Lung (tissue), 12 donors: Measurements from ENCODE around the gene FAM3B. TPM values are rescaled to one million over a fixed set of nuclear protein-coding genes. Genes with fewer than 3 reads are reported as not detected.

Experiments
- ATAC-seq: fragments of 200-7000 bp; cut with Tn5 transposase; one replicate; pipeline ENCODE4 v1.9.1; 2020; ENCODE audit warnings: moderate number of reproducible peaks; ENCODE audit not compliant: insufficient read depth, low FRiP score
- DNase-seq, 3 donors: peaks; one replicate each; pipeline ENCODE4 v3.0.0-alpha.2; 2013 to 2017
- H3K27ac ChIP-seq, 2 donors: one replicate each; pipeline ENCODE4 v1.5.1; 2013; ENCODE audit warnings: mild to moderate bottlenecking in 2 of 2, moderate library complexity in 2 of 2, control low read depth in 1 of 2, inconsistent platforms in 1 of 2, low read depth in 1 of 2, low read length in 1 of 2
- H3K27me3 ChIP-seq, 3 donors: one replicate each; pipeline ENCODE4 v1.5.1; 2013; ENCODE audit warnings: low read length in 2 of 3; ENCODE audit not compliant: control insufficient read depth in 3 of 3, insufficient read depth in 3 of 3
- H3K36me3 ChIP-seq, 4 donors: one replicate each; pipeline ENCODE4 v1.5.1; 2013; ENCODE audit warnings: low read length in 4 of 4, mild to moderate bottlenecking in 1 of 4, moderate library complexity in 1 of 4; ENCODE audit not compliant: control insufficient read depth in 4 of 4, insufficient read depth in 4 of 4
- H3K4me1 ChIP-seq, 5 donors: one replicate each; pipeline ENCODE4 v1.5.1; 2013; ENCODE audit warnings: low read length in 5 of 5, mild to moderate bottlenecking in 2 of 5, moderate library complexity in 1 of 5; ENCODE audit not compliant: control insufficient read depth in 5 of 5, insufficient read depth in 5 of 5
- H3K4me3 ChIP-seq: one replicate; pipeline ENCODE4 v1.5.1; 2013; ENCODE audit warnings: mild to moderate bottlenecking, control low read depth, moderate library complexity
- H3K9ac ChIP-seq, 2 donors: one replicate each; pipeline ENCODE4 v1.5.1; 2013; ENCODE audit warnings: low read length in 2 of 2, control low read depth in 1 of 2; ENCODE audit not compliant: insufficient read depth in 1 of 2
- H3K9me3 ChIP-seq, 4 donors: one replicate each; pipeline ENCODE4 v1.5.1; 2013; ENCODE audit warnings: low read length in 3 of 4, mild to moderate bottlenecking in 1 of 4, moderate library complexity in 1 of 4; ENCODE audit not compliant: control insufficient read depth in 4 of 4, insufficient read depth in 3 of 4
- WGBS, 2 donors: extraction: QIAGEN DNeasy Blood & Tissue Kit; methylation state at CpG; one replicate each; pipeline ENCODE4 v1.1.7; 2013; 5-methylcytosine and 5-hydroxymethylcytosine counted together
- polyA plus RNA-seq, 2 donors: library from polyadenylated mRNA; stranded (reverse); fragments of 200-250 nt; gene quantifications; one replicate each; pipeline ENCODE4 v1.2.1, GENCODE V29; 2013
- total RNA-seq, 2 donors: library from RNA; depleted of rRNA in 1 of 2; stranded (reverse); fragments of >200 nt in 1 of 2; gene quantifications; one replicate each; pipeline ENCODE4 v1.2.1, GENCODE V29; 2014 to 2021
- TF ChIP-seq, protein P1 (sequence below): IDR thresholded peaks from 2 replicates; pipeline ENCODE4 v1.5.1; 2012; ENCODE audit warnings: mild to moderate bottlenecking; ENCODE audit errors: control extremely low read depth, extremely low read depth
- donor health status: control.
- donor health status: control.
- donor health status: Bipolar disorder and iron deficiency.
- donor health status: healthy.
- donor health status: DM: yes; HTN: yes; CAD: no.

FAM3B gene
- total and polyA plus RNA-seq, 4 donors, result 4.5 to 18.1 (median 9.0) TPM

DNA sequence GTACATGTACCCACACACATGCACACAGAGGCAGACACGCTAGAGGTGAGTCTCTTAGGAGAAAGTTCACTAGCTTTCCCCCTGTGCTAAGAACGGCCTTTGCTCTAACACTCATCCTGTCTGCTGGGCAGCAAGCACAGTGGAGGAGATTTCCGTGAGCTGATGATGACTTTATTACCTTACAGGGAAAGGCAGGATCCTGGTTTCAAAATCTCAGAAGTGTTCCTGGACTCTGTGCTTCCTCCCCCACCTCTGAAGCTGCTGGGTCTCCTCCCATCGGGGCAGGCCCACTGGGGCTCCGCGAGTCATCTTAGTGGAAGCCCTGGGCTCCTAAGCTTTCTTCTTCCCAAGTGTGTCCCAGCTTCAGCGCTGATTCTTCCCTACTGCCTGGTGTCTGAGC is 2.7 kb downstream of the FAM3B start:
- DNase-seq (no peak), ATAC-seq (no peak)
- TF ChIP-seq, protein P1, sequence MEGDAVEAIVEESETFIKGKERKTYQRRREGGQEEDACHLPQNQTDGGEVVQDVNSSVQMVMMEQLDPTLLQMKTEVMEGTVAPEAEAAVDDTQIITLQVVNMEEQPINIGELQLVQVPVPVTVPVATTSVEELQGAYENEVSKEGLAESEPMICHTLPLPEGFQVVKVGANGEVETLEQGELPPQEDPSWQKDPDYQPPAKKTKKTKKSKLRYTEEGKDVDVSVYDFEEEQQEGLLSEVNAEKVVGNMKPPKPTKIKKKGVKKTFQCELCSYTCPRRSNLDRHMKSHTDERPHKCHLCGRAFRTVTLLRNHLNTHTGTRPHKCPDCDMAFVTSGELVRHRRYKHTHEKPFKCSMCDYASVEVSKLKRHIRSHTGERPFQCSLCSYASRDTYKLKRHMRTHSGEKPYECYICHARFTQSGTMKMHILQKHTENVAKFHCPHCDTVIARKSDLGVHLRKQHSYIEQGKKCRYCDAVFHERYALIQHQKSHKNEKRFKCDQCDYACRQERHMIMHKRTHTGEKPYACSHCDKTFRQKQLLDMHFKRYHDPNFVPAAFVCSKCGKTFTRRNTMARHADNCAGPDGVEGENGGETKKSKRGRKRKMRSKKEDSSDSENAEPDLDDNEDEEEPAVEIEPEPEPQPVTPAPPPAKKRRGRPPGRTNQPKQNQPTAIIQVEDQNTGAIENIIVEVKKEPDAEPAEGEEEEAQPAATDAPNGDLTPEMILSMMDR, result no peak
- no peak overlapping the region for H3K9ac ChIP-seq
- peaks cover 0 to 7% (median 0%) of the 10 kb centered on the region in 5 donors for H3K4me1 ChIP-seq
- H3K36me3 ChIP-seq, result no peaks in the 10 kb centered on the region
- WGBS, 2 donors, result 89 to 92% methylated on average over 7 of the region's 7 CpGs
- no peak overlapping the region for H3K27ac ChIP-seq
- H3K27me3 ChIP-seq, result peaks cover 0 to 23% (median 22%) of the 10 kb centered on the region in 3 donors
- peaks cover 0 to 3% (median 0%) of the 10 kb centered on the region in 4 donors for H3K9me3 ChIP-seq
- no peak overlapping the region for H3K4me3 ChIP-seq

DNA sequence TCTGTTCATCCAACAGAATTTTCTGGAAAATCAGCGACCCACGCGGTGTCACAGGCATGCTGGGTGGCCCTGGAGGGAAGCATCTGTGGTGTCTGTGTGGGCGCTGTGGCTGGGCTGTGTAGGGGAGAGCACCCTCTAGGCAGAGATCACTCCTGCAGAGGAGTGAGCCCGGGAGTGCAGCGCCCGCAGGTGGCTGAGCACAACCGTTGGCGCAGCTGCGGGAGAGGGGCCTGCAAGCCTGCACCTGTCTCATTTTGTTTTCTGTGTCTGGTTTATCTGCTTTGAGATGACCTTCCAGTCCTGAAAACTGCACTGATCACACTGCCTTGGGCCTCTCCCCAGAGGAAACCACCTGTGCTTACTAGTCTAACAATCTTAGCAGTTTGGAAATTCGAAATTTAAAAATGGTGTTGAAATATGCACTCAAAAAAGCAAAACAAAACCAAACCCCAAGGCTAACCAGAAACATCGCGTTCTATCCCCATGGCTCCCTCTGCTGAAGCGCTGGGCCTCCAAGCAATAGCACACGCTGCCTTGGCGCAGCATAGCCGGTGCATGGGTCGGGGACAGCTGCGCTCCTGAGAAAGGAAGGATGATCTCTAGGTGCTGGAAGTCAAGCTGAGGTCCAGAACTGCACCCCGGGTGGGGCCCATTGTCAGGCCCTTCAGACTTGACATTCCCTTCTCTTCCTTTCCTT is 4.8 kb downstream of the FAM3B start:
- WGBS, 2 donors, result 85 to 90% methylated on average over 20 of the region's 20 CpGs
- ATAC-seq (no peak), DNase-seq (no peak)
- no peak overlapping the region for H3K9ac ChIP-seq
- H3K4me3 ChIP-seq, result no peak overlapping the region
- H3K27me3 ChIP-seq, result peaks cover 0 to 10% (median 5%) of the 10 kb centered on the region in 3 donors
- peaks cover 0 to 6% (median 0%) of the 10 kb centered on the region in 5 donors for H3K4me1 ChIP-seq
- H3K9me3 ChIP-seq, result peaks cover 0 to 3% (median 0%) of the 10 kb centered on the region in 4 donors
- no peaks in the 10 kb centered on the region for H3K36me3 ChIP-seq
- TF ChIP-seq, protein P1, result no peak
- H3K27ac ChIP-seq, result no peak overlapping the region

DNA sequence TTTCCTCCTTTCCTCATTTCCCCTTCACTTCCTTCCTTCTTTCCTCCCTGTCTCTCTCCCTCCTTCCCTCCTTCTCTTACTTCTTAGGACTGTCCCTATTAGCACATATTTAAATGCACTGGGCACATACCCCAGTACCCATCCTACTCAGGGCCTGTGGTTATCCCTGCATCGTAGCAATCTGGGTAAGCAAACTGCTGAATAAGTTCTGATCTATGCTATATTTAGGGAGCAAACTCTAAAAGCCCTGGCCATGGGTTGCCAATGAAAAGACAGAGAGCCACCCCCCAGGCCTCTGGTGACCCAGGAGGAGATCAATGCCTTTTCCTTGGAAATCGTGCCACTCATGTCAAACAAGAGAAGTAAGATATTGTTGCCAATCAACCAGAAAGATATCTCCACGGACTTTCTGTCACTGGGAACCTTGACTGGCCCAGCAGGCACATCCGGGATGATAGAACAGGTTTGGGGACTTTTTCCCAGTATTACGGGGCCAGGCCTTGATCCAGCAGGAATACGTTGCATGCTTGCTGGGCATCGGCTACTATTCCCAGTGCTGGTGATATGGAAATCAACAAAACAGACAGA is 5.4 kb downstream of the FAM3B start:
- Histone ChIP-seq H3K36me3 (no peaks in the 10 kb centered on the region), H3K27ac (no peak overlapping the region), H3K9me3 (peaks cover 0 to 3% (median 0%) of the 10 kb centered on the region in 4 donors), H3K4me1 (peaks cover 0 to 2% (median 0%) of the 10 kb centered on the region in 5 donors), H3K4me3 (no peak overlapping the region), H3K27me3 (peaks cover 0 to 5% (median 5%) of the 10 kb centered on the region in 3 donors), H3K9ac (no peak overlapping the region)
- DNase-seq (no peak), ATAC-seq (no peak)
- TF ChIP-seq, protein P1, result no peak
- 80% methylated on average over 7 of the region's 7 CpGs for WGBS, 2 donors
